DND-41 (cell line): ENCODE results near the gene C8B.

Experiments
- CTCF ChIP-seq: IDR thresholded peaks from 2 replicates; pipeline ENCODE4 v1.5.1; 2012; ENCODE audit warnings: borderline replicate concordance, low read length, moderate library complexity, mild to moderate bottlenecking; ENCODE audit not compliant: poor library complexity, severe bottlenecking; ENCODE audit errors: extremely low read depth
- EZH2 ChIP-seq: IDR thresholded peaks from 3 replicates; pipeline ENCODE4 v1.6.1; 2012; ENCODE audit warnings: borderline replicate concordance, low read depth, mild to moderate bottlenecking, moderate library complexity, low read length, inconsistent platforms; ENCODE audit not compliant: severe bottlenecking

GRCh38 chr1:56915960-56916359 is 49.9 kb downstream of the C8B start:
- no peak for TF ChIP-seq CTCF
- TF ChIP-seq EZH2: no peak
